Pancreas (tissue), 10 donors: Measurements from ENCODE around the gene GYPA. TPM values are rescaled to one million over a fixed set of nuclear protein-coding genes. Genes with fewer than 3 reads are reported as not detected.
"Not testable (repeated sequence)": the region's sequence is repeated elsewhere in the genome, so short reads cannot be mapped to it uniquely, and the experiment has no call there.

Experiments
- ATAC-seq, 4 donors: fragments of 200-7000 bp; cut with Tn5 transposase; one replicate each; pipeline versions ENCODE4 v1.8.0 to v1.9.1; 2020; ENCODE audit warnings: mild to moderate bottlenecking in 4 of 4, moderate library complexity in 4 of 4
- DNase-seq, 6 donors: peaks; one replicate each; pipeline ENCODE4 v3.0.0-alpha.2; 2020
- FAIRE-seq: peaks from 2 replicates; lab custom pipeline; 2012; peaks lifted over from hg19 to GRCh38; lab: Jason Lieb, UNC
- H3K27ac ChIP-seq, 4 donors: fragments of 200-600 bp; sonication (generic); 1 replicate in 3 of 4; 2 replicates in 1 of 4; pipeline versions ENCODE4 v1.5.0 to v1.8.0; 2020
- H3K27me3 ChIP-seq, 4 donors: fragments of 200-600 bp; one replicate each; pipeline ENCODE4 v1.8.0; 2021
- H3K36me3 ChIP-seq, 3 donors: fragments of 200-600 bp; sonication (generic) in 1 of 3; one replicate each; pipeline versions ENCODE4 v1.5.0 to v1.8.0; 2020 to 2021
- H3K4me1 ChIP-seq, 3 donors: fragments of 200-600 bp; one replicate each; pipeline ENCODE4 v1.8.0; 2021
- H3K4me3 ChIP-seq, 4 donors: fragments of 200-600 bp; sonication (generic) in 2 of 4; one replicate each; pipeline versions ENCODE4 v1.5.0 to v1.8.0; 2020 to 2021
- H3K9me3 ChIP-seq, 4 donors: fragments of 200-600 bp; one replicate each; pipeline ENCODE4 v1.8.0; 2021
- CTCF ChIP-seq, 4 donors: fragments of 200-600 bp; sonication (generic) in 3 of 4; IDR thresholded peaks; one replicate each; pipeline versions ENCODE4 v1.5.0 to v1.8.0; 2021; ENCODE audit warnings: antibody characterized with exemption in 4 of 4
- WGBS, 2 donors: extraction: QIAGEN DNeasy Blood & Tissue Kit; methylation state at CpG; one replicate each; pipeline ENCODE4 v1.1.7; 2013; 5-methylcytosine and 5-hydroxymethylcytosine counted together
- intact Hi-C, 3 donors: fragments of 100-400 bp; cut with DNase I; formaldehyde crosslinking; loops; one replicate each; pipeline versions ENCODE4 v1.11.1 to v1.14.2; 2022
- polyA plus RNA-seq, 2 donors: library from polyadenylated mRNA; stranded (reverse); fragments of 200-250 nt; gene quantifications; one replicate each; pipeline ENCODE4 v1.2.3, GENCODE V29; 2013
- total RNA-seq, 6 donors: library from RNA; stranded (reverse); fragmentation: NEBNext Ultra II Directional in 4 of 6; extraction: Animal tissue kit (Norgen Biotek cat#: 25700) in 4 of 6; gene quantifications; one replicate each; pipeline versions ENCODE4 v1.2.1 to v1.2.4, GENCODE V29; 2021 to 2023
- donor health status: healthy with polysubstance abuse.
- donor health status: DM: no; HTN: no; CAD: no; lungs with moderate emphysema.
- donor health status: DM: no; HTN: no; CAD: no.
- donor health status: control.
- donor health status: control.
- donor health status: Bipolar disorder and iron deficiency.
- donor health status: DM: yes; HTN: yes; CAD: no.
- donor health status: DM: no; HTN: no; CAD: no.
- donor health status: DM: no; HTN: no; CAD: no.
- donor health status: DM: yes; HTN: yes; CAD: no.

The GYPA gene
- total and polyA plus RNA-seq, 8 donors = not detected

GRCh38 chr4:144090744-144091143 lies 49.8 kb downstream of the GYPA start:
- no peak for ATAC-seq
- WGBS, 2 donors = 56 to 64% methylated on average over 5 of the region's 5 CpGs
- Histone ChIP-seq H3K27ac (no peak overlapping the region), H3K9me3 (no peaks in the 10 kb centered on the region), H3K4me3 (no peak overlapping the region), H3K36me3 (no peaks in the 10 kb centered on the region), H3K27me3 (no peaks in the 10 kb centered on the region), H3K4me1 (no peaks in the 10 kb centered on the region)
- TF ChIP-seq CTCF (IDR thresholded peaks at IDR 0.05) = no peak
- FAIRE-seq = no peak
- no peak for DNase-seq
- intact Hi-C loops = no loop called here

- H3K9me3 ChIP-seq, H3K27me3 ChIP-seq, H3K36me3 ChIP-seq, H3K4me1 ChIP-seq, H3K4me3 ChIP-seq, ATAC-seq, DNase-seq, FAIRE-seq, intact Hi-C loops, H3K27ac ChIP-seq: not testable (repeated sequence)
- 41 to 46% methylated on average over 3 of the region's 3 CpGs for WGBS, 2 donors
Measured at GRCh38 chr4:144082053-144082452, 58.5 kb downstream of the GYPA start.

- H3K4me1 ChIP-seq, intact Hi-C loops, H3K27ac ChIP-seq, H3K27me3 ChIP-seq, H3K36me3 ChIP-seq, FAIRE-seq, DNase-seq, H3K4me3 ChIP-seq, H3K9me3 ChIP-seq, ATAC-seq: not testable (repeated sequence)
- WGBS, 2 donors = 55 to 73% methylated on average over 3 to 4 of the region's 4 CpGs
Measured at GRCh38 chr4:144080135-144080534, 60.4 kb downstream of the GYPA start.

GRCh38 chr4:144078746-144079145 lies 61.8 kb downstream of the GYPA start:
- ATAC-seq, intact Hi-C loops, H3K4me3 ChIP-seq, H3K27me3 ChIP-seq, H3K27ac ChIP-seq, DNase-seq, H3K4me1 ChIP-seq, FAIRE-seq, H3K36me3 ChIP-seq, H3K9me3 ChIP-seq: not testable (repeated sequence)
- WGBS, 2 donors = 43 to 57% methylated on average over 2 of the region's 2 CpGs

GRCh38 chr4:144061556-144061955 lies 79.0 kb downstream of the GYPA start:
- H3K27ac ChIP-seq, ATAC-seq, H3K36me3 ChIP-seq, H3K4me1 ChIP-seq, H3K4me3 ChIP-seq, FAIRE-seq, H3K9me3 ChIP-seq, H3K27me3 ChIP-seq, intact Hi-C loops, DNase-seq: not testable (repeated sequence)

GRCh38 chr4:144060234-144060859 lies 80.2 kb downstream of the GYPA start:
- DNase-seq, FAIRE-seq, intact Hi-C loops, H3K4me1 ChIP-seq, H3K4me3 ChIP-seq, H3K9me3 ChIP-seq, H3K36me3 ChIP-seq, H3K27me3 ChIP-seq, ATAC-seq, H3K27ac ChIP-seq: not testable (repeated sequence)
- WGBS, 2 donors = 49 to 57% methylated on average over 3 of the region's 3 CpGs

Other genes with a start within 250 kb of the GYPA start
- gene GYPE, start 235.2 kb downstream of the GYPA start, total RNA-seq = under 1 TPM in 5 of 6 donors, not detected in 1; 0.09 to 0.28 (median 0.14) TPM
- under 1 TPM in 1 of 2 donors, not detected in 1; 0.31 TPM for gene GYPE, start 235.2 kb downstream of the GYPA start, polyA plus RNA-seq
- not detected for gene GYPB, start 121.3 kb downstream of the GYPA start, total RNA-seq
- not detected for gene GYPB, start 121.3 kb downstream of the GYPA start, polyA plus RNA-seq